Hepatocyte (in vitro differentiated cells): ENCODE measurements around the gene MPZL1. TPM values are rescaled to one million over a fixed set of nuclear protein-coding genes. Genes with fewer than 3 reads are reported as not detected.
A peak's percentile ranks its signal among the peaks of the same experiment; 100 is the strongest.

Source experiments
- DNase-seq: peaks from one replicate; pipeline ENCODE4 v3.0.0-alpha.2; 2016; ENCODE audit warnings: low spot score
- H2AFZ ChIP-seq: fragments of 200-600 bp; sonication (generic); 2 replicates; pipeline ENCODE4 v1.6.0; 2016; ENCODE audit warnings: antibody characterized with exemption, mild to moderate bottlenecking
- H3K27ac ChIP-seq: fragments of 200-600 bp; sonication (generic); 2 replicates; pipeline ENCODE4 v1.5.1; 2016; ENCODE audit warnings: mild to moderate bottlenecking
- H3K27me3 ChIP-seq: fragments of 200-600 bp; sonication (generic); 2 replicates; pipeline ENCODE4 v1.6.1; 2016
- H3K36me3 ChIP-seq: fragments of 200-600 bp; sonication (generic); replicated peaks from 2 replicates; pipeline ENCODE4 v1.5.1; 2016; ENCODE audit warnings: low read depth; ENCODE audit not compliant: insufficient read depth
- H3K4me1 ChIP-seq: fragments of 200-600 bp; sonication (generic); 2 replicates; pipeline ENCODE4 v1.5.1; 2016; ENCODE audit warnings: mild to moderate bottlenecking, moderate library complexity; ENCODE audit not compliant: insufficient read depth
- H3K4me2 ChIP-seq: fragments of 200-600 bp; sonication (generic); 2 replicates; pipeline ENCODE4 v1.6.0; 2016
- H3K4me3 ChIP-seq: fragments of 200-600 bp; sonication (generic); 2 replicates; pipeline ENCODE4 v1.5.1; 2016; ENCODE audit warnings: mild to moderate bottlenecking
- H3K79me2 ChIP-seq: fragments of 200-600 bp; sonication (generic); 2 replicates; pipeline ENCODE4 v1.6.0; 2017; ENCODE audit warnings: mild to moderate bottlenecking
- H3K9me2 ChIP-seq: fragments of 200-600 bp; sonication (generic); replicated peaks from 2 replicates; pipeline ENCODE4 v1.6.0; 2017; ENCODE audit warnings: mild to moderate bottlenecking; ENCODE audit not compliant: insufficient read depth
- H3K9me3 ChIP-seq: fragments of 200-600 bp; sonication (generic); 2 replicates; pipeline ENCODE4 v1.5.1; 2016; ENCODE audit warnings: low read depth, mild to moderate bottlenecking
- H4K20me1 ChIP-seq: fragments of 200-600 bp; sonication (generic); 2 replicates; pipeline ENCODE4 v1.6.0; 2016; ENCODE audit warnings: mild to moderate bottlenecking; ENCODE audit not compliant: insufficient read depth, poor library complexity, severe bottlenecking
- CTCF ChIP-seq: fragments of 200-600 bp; sonication (generic); IDR thresholded peaks from 2 replicates; pipeline ENCODE4 v1.5.1; 2016; ENCODE audit warnings: antibody characterized with exemption, mild to moderate bottlenecking; ENCODE audit not compliant: poor library complexity
- EZH2 ChIP-seq: fragments of 200-600 bp; sonication (generic); IDR thresholded peaks from 2 replicates; pipeline ENCODE4 v1.6.1; 2016; ENCODE audit warnings: antibody characterized with exemption, mild to moderate bottlenecking, borderline replicate concordance
- EZH2phosphoT487 ChIP-seq: fragments of 200-600 bp; sonication (generic); IDR thresholded peaks from one replicate; pipeline ENCODE4 v1.6.1; 2018; ENCODE audit warnings: antibody characterized with exemption, mild to moderate bottlenecking, low read depth, moderate library complexity; ENCODE audit not compliant: unreplicated experiment, severe bottlenecking
- WGBS: methylation state at CpG from one replicate; pipeline ENCODE4 v1.1.6; 2016; ENCODE audit warnings: low lambda C conversion rate; ENCODE audit errors: missing lambda C conversion rate; 5-methylcytosine and 5-hydroxymethylcytosine counted together
- polyA plus RNA-seq: library from polyadenylated mRNA; unstranded; fragments of >200 nt; fragmentation: Nextera tagmentation; extraction: Ambion mirVana; gene quantifications from 2 replicates; pipeline ENCODE4 v1.2.1, GENCODE V29; 2016
- total RNA-seq: library from RNA; depleted of rRNA; stranded (reverse); fragments of >200 nt; gene quantifications from 2 replicates; pipeline ENCODE4 v1.2.3, GENCODE V29; 2014

Gene MPZL1
- total and polyA plus RNA-seq, 2 experiments from 2014 or later, result 176 to 245 TPM

GRCh38 chr1:167757433-167758309 is 35.9 kb downstream of the MPZL1 start:
- Histone ChIP-seq H3K9me3 (no peaks in the 10 kb centered on the region), H3K27me3 (no peaks in the 10 kb centered on the region), H3K79me2 (peaks cover 94% of the 10 kb centered on the region), H4K20me1 (peaks cover 56% of the 10 kb centered on the region), H3K27ac (peak overlapping the region; percentile 53), H3K9me2 (no peaks in the 10 kb centered on the region), H2AFZ (no peak overlapping the region), H3K4me2 (peak overlapping the region; percentile 24), H3K4me1 (peaks cover 23% of the 10 kb centered on the region), H3K4me3 (no peak overlapping the region), H3K36me3 (no peaks in the 10 kb centered on the region)
- TF ChIP-seq CTCF (no peak), EZH2phosphoT487 (no peak), EZH2 (no peak)
- DNase-seq, result no peak
- 84% methylated on average over 4 of the region's 4 CpGs for WGBS

DNA sequence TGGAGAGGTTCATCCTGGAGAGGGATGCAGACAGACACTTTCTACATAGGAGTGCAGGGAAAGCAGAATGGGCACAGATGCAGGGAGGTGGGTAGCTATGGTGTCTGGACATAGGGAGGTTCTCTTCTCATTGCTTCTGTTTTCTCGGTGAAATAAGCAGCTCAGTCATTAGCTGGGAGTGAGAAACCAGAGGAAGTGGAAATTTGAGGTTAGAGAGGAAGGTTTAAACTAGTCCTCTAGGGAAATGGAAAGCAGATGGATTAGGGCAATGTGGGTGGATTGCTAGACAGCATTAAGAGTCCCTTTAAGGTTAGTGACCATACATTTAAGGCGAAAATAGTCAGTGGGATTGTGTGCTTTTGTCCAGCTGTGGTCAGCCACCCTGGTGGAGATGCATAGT is 39.6 kb downstream of the MPZL1 start:
- peaks cover 88% of the 10 kb centered on the region for H3K79me2 ChIP-seq
- no peaks in the 10 kb centered on the region for H3K27me3 ChIP-seq
- H3K4me3 ChIP-seq, result no peak overlapping the region
- no peaks in the 10 kb centered on the region for H3K9me2 ChIP-seq
- H3K36me3 ChIP-seq, result no peaks in the 10 kb centered on the region
- DNase-seq, result no peak
- no peak overlapping the region for H3K27ac ChIP-seq
- peaks cover 12% of the 10 kb centered on the region for H3K4me1 ChIP-seq
- 68% methylated on average over 2 of the region's 2 CpGs for WGBS
- no peak overlapping the region for H3K4me2 ChIP-seq
- TF ChIP-seq CTCF (no peak), EZH2phosphoT487 (no peak), EZH2 (no peak)
- H4K20me1 ChIP-seq, result peaks cover 26% of the 10 kb centered on the region
- no peak overlapping the region for H2AFZ ChIP-seq
- H3K9me3 ChIP-seq, result no peaks in the 10 kb centered on the region

DNA sequence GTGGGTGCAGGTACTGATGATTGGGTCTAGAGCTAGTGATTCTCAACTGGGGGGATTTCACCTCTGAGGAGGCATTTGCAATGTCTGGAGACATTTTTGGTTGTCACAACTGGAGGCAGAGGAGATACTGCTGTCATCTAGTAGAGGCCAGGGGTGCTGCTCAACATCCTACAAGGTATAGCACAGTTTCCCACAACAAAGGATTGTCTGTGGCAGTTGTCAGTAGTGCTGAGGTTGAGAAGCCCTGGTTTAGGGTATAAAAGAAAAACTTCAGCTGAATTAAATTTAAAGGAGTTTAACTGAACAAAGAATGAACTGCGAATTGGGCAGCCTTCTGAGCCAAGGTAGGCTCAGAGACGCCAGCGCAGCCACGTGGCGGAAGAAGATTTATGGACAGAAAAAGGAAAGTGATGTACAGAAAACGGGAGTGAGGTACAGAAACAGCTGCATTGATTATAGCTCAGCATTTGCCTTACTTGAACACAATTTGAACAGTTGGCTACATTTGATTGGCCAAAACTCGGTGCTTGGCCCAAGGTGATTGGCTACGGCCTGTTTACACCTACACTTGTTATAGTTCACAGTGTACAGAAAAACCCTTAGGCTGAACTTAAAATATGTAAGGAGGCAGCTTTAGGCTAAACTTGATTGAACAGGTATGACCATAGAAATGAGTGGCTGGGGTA is 40.4 kb downstream of the MPZL1 start:
- WGBS, result 91% methylated on average over 8 of the region's 8 CpGs
- no peak overlapping the region for H3K4me3 ChIP-seq
- DNase-seq, result no peak
- H3K36me3 ChIP-seq, result no peaks in the 10 kb centered on the region
- H3K79me2 ChIP-seq, result peaks cover 92% of the 10 kb centered on the region
- no peak overlapping the region for H3K4me2 ChIP-seq
- no peak overlapping the region for H2AFZ ChIP-seq
- H3K4me1 ChIP-seq, result peaks cover 7% of the 10 kb centered on the region
- H3K9me3 ChIP-seq, result no peaks in the 10 kb centered on the region
- TF ChIP-seq EZH2phosphoT487 (no peak), CTCF (no peak)
- no peaks in the 10 kb centered on the region for H3K9me2 ChIP-seq
- H3K27ac ChIP-seq, result no peak overlapping the region
- no peaks in the 10 kb centered on the region for H3K27me3 ChIP-seq
- peaks cover 19% of the 10 kb centered on the region for H4K20me1 ChIP-seq
